NCI-H146 (cell line): ENCODE measurements around the gene PTPN3.

Experiments
- DNase-seq: peaks from one replicate; lab custom pipeline; 2025; lab: John Stamatoyannopoulos, UW

The PTPN3 gene

GRCh38 chr9:109506097-109506712, 8.1 kb upstream of the PTPN3 start:
- no peak for DNase-seq

- DNase-seq, result peak; percentile 2
Measured at GRCh38 chr9:109504689-109505088, 6.6 kb upstream of the PTPN3 start.

GRCh38 chr9:109500421-109500974, 2.4 kb upstream of the PTPN3 start:
- DNase-seq, result no peak

- peak; percentile 73 for DNase-seq
Measured at GRCh38 chr9:109499631-109500410, 1.7 kb upstream of the PTPN3 start.

GRCh38 chr9:109499093-109499630, 1.1 kb upstream of the PTPN3 start:
- DNase-seq, result no peak

GRCh38 chr9:109497226-109498153, 617 bp downstream of the PTPN3 start:
- DNase-seq, result peak; percentile 42

- DNase-seq, result no peak
Measured at GRCh38 chr9:109496841-109497225, 1.3 kb downstream of the PTPN3 start.

- DNase-seq, result no peak
Measured at GRCh38 chr9:109496218-109496617, 1.9 kb downstream of the PTPN3 start.

GRCh38 chr9:109493648-109494047, 4.5 kb downstream of the PTPN3 start:
- DNase-seq, result no peak

GRCh38 chr9:109491590-109491989, 6.5 kb downstream of the PTPN3 start:
- no peak for DNase-seq

GRCh38 chr9:109488791-109489492, 9.2 kb downstream of the PTPN3 start:
- no peak for DNase-seq

GRCh38 chr9:109488351-109488750, 9.8 kb downstream of the PTPN3 start:
- no peak for DNase-seq

GRCh38 chr9:109487247-109487646, 10.9 kb downstream of the PTPN3 start:
- no peak for DNase-seq

- DNase-seq, result no peak
Measured at GRCh38 chr9:109483744-109484429, 14.2 kb downstream of the PTPN3 start.

GRCh38 chr9:109482391-109482916, 15.7 kb downstream of the PTPN3 start:
- no peak for DNase-seq

GRCh38 chr9:109481856-109482255, 16.3 kb downstream of the PTPN3 start:
- no peak for DNase-seq

GRCh38 chr9:109479822-109480221, 18.3 kb downstream of the PTPN3 start:
- DNase-seq, result no peak

GRCh38 chr9:109478665-109479380, 19.3 kb downstream of the PTPN3 start:
- DNase-seq, result no peak

GRCh38 chr9:109478051-109478563, 20.0 kb downstream of the PTPN3 start:
- DNase-seq, result no peak
